Activated naive CD4-positive, alpha-beta T cell treated with anti-CD3 and anti-CD28 coated beads for 36 hours (primary cell): ENCODE results near the gene SLC39A11. TPM values are rescaled to one million over a fixed set of nuclear protein-coding genes. Genes with fewer than 3 reads are reported as not detected.
"Not testable (repeated sequence)": the region's sequence is repeated elsewhere in the genome, so short reads cannot be mapped to it uniquely, and the experiment has no call there.

Experiments
- CTCF ChIA-PET: fragments of 350-600 bp; sonication (Branson Sonifier 250); formaldehyde crosslinking; loops from one replicate; lab custom pipeline; 2021; ENCODE audit warnings: antibody characterized with exemption; lab: Charles Lee
- DNase-seq: peaks from one replicate; pipeline ENCODE4 v3.0.0-alpha.2; 2020
- H3K27ac Mint-ChIP-seq: one replicate; pipeline ENCODE4 v1.8.0; 2021; ENCODE audit warnings: mild to moderate bottlenecking, mixed read lengths
- H3K27me3 Mint-ChIP-seq: one replicate; pipeline ENCODE4 v1.8.0; 2021; ENCODE audit warnings: low read depth, mixed read lengths
- H3K36me3 Mint-ChIP-seq: one replicate; pipeline ENCODE4 v1.8.0; 2021; ENCODE audit warnings: low read depth, mixed read lengths
- H3K4me1 Mint-ChIP-seq: one replicate; pipeline ENCODE4 v1.8.0; 2021; ENCODE audit warnings: low read depth, mixed read lengths
- H3K4me3 Mint-ChIP-seq: one replicate; pipeline ENCODE4 v1.8.0; 2021; ENCODE audit warnings: mild to moderate bottlenecking, moderate library complexity, mixed read lengths
- H3K9me3 Mint-ChIP-seq: one replicate; pipeline ENCODE4 v1.8.0; 2021; ENCODE audit warnings: mixed read lengths
- intact Hi-C: fragments of 100-400 bp; cut with micrococcal nuclease; formaldehyde crosslinking; loops from one replicate; pipeline ENCODE4 v1.15.1; 2023
- total RNA-seq, 2 experiments: library from RNA; stranded (reverse); gene quantifications; one replicate each; pipeline ENCODE4 v1.2.3, GENCODE V29; 2021

SLC39A11 gene
- total RNA-seq, 2 experiments from 2014 or later = 14.0 to 16.4 TPM

GRCh38 chr17:73067699-73068098, 24.8 kb downstream of the SLC39A11 start:
- DNase-seq, intact Hi-C loops, H3K4me3 Mint-ChIP-seq, H3K9me3 Mint-ChIP-seq, H3K27me3 Mint-ChIP-seq, H3K4me1 Mint-ChIP-seq, H3K27ac Mint-ChIP-seq: not testable (repeated sequence)
- CTCF ChIA-PET = interaction anchor here (1.0 kb wide), 1 partner anchor 340 kb away, joined by 5 read pairs; no protein-coding TSS in a partner anchor
- peaks cover 33% of the 10 kb centered on the region for H3K36me3 Mint-ChIP-seq

GRCh38 chr17:73067075-73067474, 25.4 kb downstream of the SLC39A11 start:
- DNase-seq = no peak
- CTCF ChIA-PET = no interaction called here
- peaks cover 27% of the 10 kb centered on the region for H3K36me3 Mint-ChIP-seq
- H3K27me3 Mint-ChIP-seq = no peaks in the 10 kb centered on the region
- H3K9me3 Mint-ChIP-seq = peaks cover 1% of the 10 kb centered on the region
- no peak overlapping the region for H3K4me3 Mint-ChIP-seq
- H3K27ac Mint-ChIP-seq = no peak overlapping the region
- intact Hi-C loops = no loop called here
- peaks cover 3% of the 10 kb centered on the region for H3K4me1 Mint-ChIP-seq

- Mint-ChIP-seq H3K36me3 (peaks cover 22% of the 10 kb centered on the region), H3K27me3 (no peaks in the 10 kb centered on the region), H3K27ac (no peak overlapping the region), H3K9me3 (peaks cover 1% of the 10 kb centered on the region), H3K4me3 (no peak overlapping the region), H3K4me1 (peaks cover 3% of the 10 kb centered on the region)
- CTCF ChIA-PET = no interaction called here
- DNase-seq = no peak
- intact Hi-C loops = no loop called here
Observed at GRCh38 chr17:73066148-73066884, 26.2 kb downstream of the SLC39A11 start.

- Mint-ChIP-seq H3K36me3 (peaks cover 15% of the 10 kb centered on the region), H3K27ac (no peak overlapping the region), H3K27me3 (no peaks in the 10 kb centered on the region), H3K9me3 (no peaks in the 10 kb centered on the region), H3K4me1 (peaks cover 3% of the 10 kb centered on the region), H3K4me3 (no peak overlapping the region)
- intact Hi-C loops = no loop called here
- no peak for DNase-seq
- CTCF ChIA-PET = no interaction called here
Observed at GRCh38 chr17:73065376-73065775, 27.1 kb downstream of the SLC39A11 start.

GRCh38 chr17:73064084-73064938, 28.2 kb downstream of the SLC39A11 start:
- CTCF ChIA-PET = no interaction called here
- Mint-ChIP-seq H3K4me1 (peaks cover 5% of the 10 kb centered on the region), H3K9me3 (no peaks in the 10 kb centered on the region), H3K27me3 (no peaks in the 10 kb centered on the region), H3K36me3 (peaks cover 12% of the 10 kb centered on the region), H3K4me3 (no peak overlapping the region), H3K27ac (no peak overlapping the region)
- DNase-seq = no peak
- intact Hi-C loops = no loop called here

- CTCF ChIA-PET = no interaction called here
- no peaks in the 10 kb centered on the region for H3K27me3 Mint-ChIP-seq
- no peak for DNase-seq
- intact Hi-C loops = no loop called here
- no peak overlapping the region for H3K27ac Mint-ChIP-seq
- no peaks in the 10 kb centered on the region for H3K9me3 Mint-ChIP-seq
- H3K4me3 Mint-ChIP-seq = no peak overlapping the region
- H3K36me3 Mint-ChIP-seq = peaks cover 5% of the 10 kb centered on the region
- peaks cover 5% of the 10 kb centered on the region for H3K4me1 Mint-ChIP-seq
Observed at GRCh38 chr17:73062726-73063125, 29.8 kb downstream of the SLC39A11 start.

GRCh38 chr17:73061161-73061560, 31.3 kb downstream of the SLC39A11 start:
- Mint-ChIP-seq H3K4me3 (no peak overlapping the region), H3K4me1 (peaks cover 5% of the 10 kb centered on the region), H3K27ac (no peak overlapping the region), H3K36me3 (peaks cover 2% of the 10 kb centered on the region), H3K9me3 (no peaks in the 10 kb centered on the region), H3K27me3 (no peaks in the 10 kb centered on the region)
- CTCF ChIA-PET = no interaction called here
- no peak for DNase-seq
- intact Hi-C loops = no loop called here

GRCh38 chr17:73060721-73061120, 31.8 kb downstream of the SLC39A11 start:
- CTCF ChIA-PET = no interaction called here
- H3K27ac Mint-ChIP-seq = no peak overlapping the region

GRCh38 chr17:73059713-73060112, 32.8 kb downstream of the SLC39A11 start:
- DNase-seq, H3K4me1 Mint-ChIP-seq, H3K4me3 Mint-ChIP-seq, H3K27me3 Mint-ChIP-seq, intact Hi-C loops, H3K27ac Mint-ChIP-seq, H3K36me3 Mint-ChIP-seq, CTCF ChIA-PET, H3K9me3 Mint-ChIP-seq: not testable (repeated sequence)

More at GRCh38 chr17:73060721-73061120, 31.8 kb downstream of the SLC39A11 start:
- Mint-ChIP-seq H3K4me1 (peaks cover 5% of the 10 kb centered on the region), H3K4me3 (no peak overlapping the region), H3K9me3 (no peaks in the 10 kb centered on the region), H3K27me3 (no peaks in the 10 kb centered on the region), H3K36me3 (peaks cover 2% of the 10 kb centered on the region)
- intact Hi-C loops = no loop called here
- no peak for DNase-seq

- Mint-ChIP-seq H3K36me3 (peaks cover 3% of the 10 kb centered on the region), H3K4me1 (peaks cover 1% of the 10 kb centered on the region), H3K4me3 (no peak overlapping the region), H3K27me3 (no peaks in the 10 kb centered on the region), H3K27ac (no peak overlapping the region), H3K9me3 (no peaks in the 10 kb centered on the region)
- intact Hi-C loops = no loop called here
- DNase-seq = no peak
- CTCF ChIA-PET = no interaction called here
Observed at GRCh38 chr17:73058022-73058421, 34.5 kb downstream of the SLC39A11 start.

- DNase-seq = no peak
- CTCF ChIA-PET = interaction anchor here (1.1 kb wide), 1 partner anchor 71 kb away, joined by 3 read pairs; no protein-coding TSS in a partner anchor
- H3K4me3 Mint-ChIP-seq = no peak overlapping the region
- intact Hi-C loops = no loop called here
- no peaks in the 10 kb centered on the region for H3K27me3 Mint-ChIP-seq
- peaks cover 1% of the 10 kb centered on the region for H3K4me1 Mint-ChIP-seq
- no peak overlapping the region for H3K27ac Mint-ChIP-seq
- H3K9me3 Mint-ChIP-seq = no peaks in the 10 kb centered on the region
- H3K36me3 Mint-ChIP-seq = peaks cover 3% of the 10 kb centered on the region
Observed at GRCh38 chr17:73057196-73057595, 35.3 kb downstream of the SLC39A11 start.

GRCh38 chr17:73052923-73053322, 39.6 kb downstream of the SLC39A11 start:
- H3K36me3 Mint-ChIP-seq = peaks cover 25% of the 10 kb centered on the region
- peaks cover 3% of the 10 kb centered on the region for H3K4me1 Mint-ChIP-seq
- CTCF ChIA-PET = no interaction called here
- intact Hi-C loops = no loop called here
- H3K27ac Mint-ChIP-seq = no peak overlapping the region
- H3K27me3 Mint-ChIP-seq = no peaks in the 10 kb centered on the region
- no peak for DNase-seq
- no peak overlapping the region for H3K4me3 Mint-ChIP-seq
- H3K9me3 Mint-ChIP-seq = no peaks in the 10 kb centered on the region
